OCI-LY7 (cell line): ENCODE data around the gene SETD4. TPM values are rescaled to one million over a fixed set of nuclear protein-coding genes. Genes with fewer than 3 reads are reported as not detected.
A peak's percentile ranks its signal among the peaks of the same experiment; 100 is the strongest.

Source experiments
- BruUV-seq: library from RNA; stranded (reverse); fragments of 400-500 nt; replicated peaks from 2 replicates; lab custom pipeline; 2021; lab: Mats Ljungman, UMichigan
- CTCF ChIA-PET: fragments of 300-600 bp; sonication (Branson Sonifier 250); formaldehyde crosslinking; loops from one replicate; lab custom pipeline; 2022; ENCODE audit warnings: antibody characterized with exemption; ENCODE audit not compliant: unreplicated experiment; lab: Charles Lee
- POLR2A ChIA-PET: fragments of 300-600 bp; sonication (Branson Sonifier 250); formaldehyde crosslinking; loops from one replicate; lab custom pipeline; 2022; ENCODE audit warnings: antibody characterized with exemption; lab: Charles Lee
- DNase-seq: peaks from one replicate; pipeline ENCODE4 v3.0.0-alpha.2; 2015; ENCODE audit warnings: low spot score
- H2AFZ ChIP-seq: fragments of 200-600 bp; sonication (generic), shearing (Covaris generic); 2 replicates; pipeline ENCODE4 v1.6.1; 2014; ENCODE audit warnings: mild to moderate bottlenecking, antibody characterized with exemption, low read length, moderate library complexity
- H3K27ac ChIP-seq: fragments of 200-600 bp; sonication (generic); 2 replicates; pipeline ENCODE4 v1.5.1; 2014; ENCODE audit warnings: mixed run types, low read depth, mild to moderate bottlenecking, moderate library complexity, low read length, inconsistent platforms; ENCODE audit not compliant: poor library complexity, severe bottlenecking
- H3K36me3 ChIP-seq: fragments of 200-600 bp; sonication (generic); 2 replicates; pipeline ENCODE4 v1.6.1; 2014; ENCODE audit warnings: mild to moderate bottlenecking, antibody characterized with exemption, low read length, moderate library complexity, mixed read lengths; ENCODE audit not compliant: insufficient read depth
- H3K4me1 ChIP-seq: fragments of 200-600 bp; sonication (generic); 2 replicates; pipeline ENCODE4 v1.5.1; 2014; ENCODE audit warnings: mild to moderate bottlenecking, low read length; ENCODE audit not compliant: insufficient read depth, poor library complexity, severe bottlenecking
- H3K4me2 ChIP-seq: fragments of 200-600 bp; sonication (generic); 2 replicates; pipeline ENCODE4 v1.6.1; 2014; ENCODE audit warnings: mild to moderate bottlenecking, low read length
- H3K4me3 ChIP-seq: fragments of 200-600 bp; sonication (generic); 2 replicates; pipeline ENCODE4 v1.5.1; 2014; ENCODE audit warnings: mild to moderate bottlenecking, low read depth, low read length; ENCODE audit not compliant: poor library complexity, severe bottlenecking
- H3K79me2 ChIP-seq: fragments of 200-600 bp; sonication (generic); 2 replicates; pipeline ENCODE4 v1.6.1; 2016; ENCODE audit warnings: low read depth, mild to moderate bottlenecking, low read length, moderate library complexity, mixed read lengths; ENCODE audit not compliant: insufficient read depth
- H3K9me2 ChIP-seq: fragments of 200-600 bp; sonication (generic); 2 replicates; pipeline ENCODE4 v1.6.1; 2016; ENCODE audit warnings: mild to moderate bottlenecking, low read length, mixed read lengths; ENCODE audit not compliant: insufficient read depth
- H3K9me3 ChIP-seq: fragments of 200-600 bp; sonication (generic); 2 replicates; pipeline ENCODE4 v1.6.1; 2014; ENCODE audit warnings: mild to moderate bottlenecking, mixed run types, low read length, mixed read lengths
- H4K20me1 ChIP-seq: fragments of 200-600 bp; sonication (generic); 2 replicates; pipeline ENCODE4 v1.6.1; 2014; ENCODE audit warnings: mild to moderate bottlenecking, antibody characterized with exemption, low read length, moderate library complexity, mixed read lengths; ENCODE audit not compliant: insufficient read depth
- EZH2phosphoT487 ChIP-seq: fragments of 200-600 bp; sonication (generic); IDR thresholded peaks from 2 replicates; pipeline ENCODE4 v1.6.1; 2018; ENCODE audit warnings: low read depth, borderline replicate concordance, mild to moderate bottlenecking, mixed run types, antibody characterized with exemption, low read length, moderate library complexity, mixed read lengths
- intact Hi-C: fragments of 100-400 bp; cut with micrococcal nuclease; formaldehyde crosslinking; loops from one replicate; pipeline ENCODE4 v1.10.0; 2022; ENCODE audit not compliant: unreplicated experiment
- total RNA-seq, 2 experiments: library from RNA; depleted of rRNA in 1 of 2; stranded (reverse); fragments of >200 nt in 1 of 2; shearing (Covaris generic) in 1 of 2; gene quantifications; 2 replicates each; pipeline ENCODE4 v1.2.3, GENCODE V29; 2014 to 2022
- TF ChIP-seq, protein P1 (sequence below): fragments of 200-600 bp; sonication (generic); conservative IDR thresholded peaks from 2 replicates; pipeline ENCODE4 v1.5.1; 2014; ENCODE audit warnings: mild to moderate bottlenecking, antibody characterized with exemption, low read length, moderate library complexity, mixed read lengths

SETD4 gene
- total RNA-seq, 2 experiments from 2014 or later: 19.1 to 28.1 TPM

DNA sequence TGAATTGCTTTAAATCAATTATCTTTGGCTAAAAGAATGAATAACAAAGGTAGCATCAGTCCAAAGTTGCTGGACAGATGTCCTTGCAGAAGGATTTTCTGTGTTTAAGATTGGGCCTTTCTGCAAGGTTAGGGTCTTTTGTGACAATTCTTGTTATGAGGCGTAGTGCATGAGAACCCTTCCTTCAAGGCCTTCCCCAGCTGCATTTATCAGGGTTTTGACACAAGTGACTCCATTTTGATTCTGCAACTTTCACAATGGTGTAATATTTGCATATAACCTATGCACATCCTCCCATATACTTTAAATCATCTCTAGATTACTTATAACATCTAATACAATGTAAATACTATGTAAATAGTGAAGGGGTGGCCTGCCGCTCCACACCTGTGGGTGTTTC, 1.1 kb upstream of the SETD4 start:
- intact Hi-C loops: no loop called here
- Histone ChIP-seq H4K20me1 (no peaks in the 10 kb centered on the region), H3K4me2 (no peak overlapping the region), H3K4me3 (no peak overlapping the region), H3K79me2 (peaks cover 9% of the 10 kb centered on the region), H3K4me1 (peaks cover 23% of the 10 kb centered on the region), H3K9me2 (no peaks in the 10 kb centered on the region), H3K27ac (no peak overlapping the region), H3K9me3 (no peaks in the 10 kb centered on the region; the same call in 1 of the 2 replicates), H3K36me3 (peaks cover 26% of the 10 kb centered on the region), H2AFZ (peak overlapping the region; percentile 90; the same call in 1 of the 2 replicates)
- POLR2A ChIA-PET: no interaction called here
- no TSS peak for BruUV-seq
- CTCF ChIA-PET: no interaction called here
- DNase-seq: no peak
- TF ChIP-seq, protein P1, sequence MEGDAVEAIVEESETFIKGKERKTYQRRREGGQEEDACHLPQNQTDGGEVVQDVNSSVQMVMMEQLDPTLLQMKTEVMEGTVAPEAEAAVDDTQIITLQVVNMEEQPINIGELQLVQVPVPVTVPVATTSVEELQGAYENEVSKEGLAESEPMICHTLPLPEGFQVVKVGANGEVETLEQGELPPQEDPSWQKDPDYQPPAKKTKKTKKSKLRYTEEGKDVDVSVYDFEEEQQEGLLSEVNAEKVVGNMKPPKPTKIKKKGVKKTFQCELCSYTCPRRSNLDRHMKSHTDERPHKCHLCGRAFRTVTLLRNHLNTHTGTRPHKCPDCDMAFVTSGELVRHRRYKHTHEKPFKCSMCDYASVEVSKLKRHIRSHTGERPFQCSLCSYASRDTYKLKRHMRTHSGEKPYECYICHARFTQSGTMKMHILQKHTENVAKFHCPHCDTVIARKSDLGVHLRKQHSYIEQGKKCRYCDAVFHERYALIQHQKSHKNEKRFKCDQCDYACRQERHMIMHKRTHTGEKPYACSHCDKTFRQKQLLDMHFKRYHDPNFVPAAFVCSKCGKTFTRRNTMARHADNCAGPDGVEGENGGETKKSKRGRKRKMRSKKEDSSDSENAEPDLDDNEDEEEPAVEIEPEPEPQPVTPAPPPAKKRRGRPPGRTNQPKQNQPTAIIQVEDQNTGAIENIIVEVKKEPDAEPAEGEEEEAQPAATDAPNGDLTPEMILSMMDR: no peak
- no peak for TF ChIP-seq EZH2phosphoT487

DNA sequence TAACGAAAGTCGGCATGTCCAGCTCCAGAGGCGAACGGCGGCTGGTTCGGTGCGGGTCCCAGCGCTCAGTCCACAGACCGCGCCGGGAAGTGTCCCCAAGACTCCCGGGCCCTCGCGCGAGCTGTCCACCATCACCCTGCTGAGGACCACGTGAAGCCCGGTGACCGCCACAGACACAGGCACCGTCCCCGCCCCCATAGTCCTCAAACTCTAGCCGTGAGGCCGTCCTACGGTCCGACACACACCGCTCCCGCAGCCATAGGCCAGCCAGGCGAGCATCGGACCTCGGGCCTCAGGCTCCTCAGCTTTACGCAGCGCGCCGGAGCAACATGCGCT, 535 bp downstream of the SETD4 start:
- BruUV-seq: TSS peak; percentile 54
- H2AFZ ChIP-seq: peak overlapping the region; percentile 90
- CTCF ChIA-PET: interaction anchor here (0.9 kb wide), 1 partner anchor 53 kb away, joined by 3 read pairs; no protein-coding TSS in a partner anchor
- no peak for TF ChIP-seq EZH2phosphoT487
- TF ChIP-seq, protein P1: no peak
- H3K9me3 ChIP-seq: no peaks in the 10 kb centered on the region
- peaks cover 42% of the 10 kb centered on the region for H3K36me3 ChIP-seq
- no peak for DNase-seq
- H3K79me2 ChIP-seq: peaks cover 9% of the 10 kb centered on the region
- peak overlapping the region; percentile 91 for H3K4me2 ChIP-seq
- peak overlapping the region; percentile 85 for H3K27ac ChIP-seq
- intact Hi-C loops: loop anchor here (1.0 kb wide), 1 partner anchor 262 kb away; no protein-coding TSS in a partner anchor
- peak overlapping the region; percentile 78 for H3K4me3 ChIP-seq
- no peaks in the 10 kb centered on the region for H3K9me2 ChIP-seq
- H3K4me1 ChIP-seq: peaks cover 19% of the 10 kb centered on the region
- POLR2A ChIA-PET: interaction anchor here (0.6 to 1.8 kb wide), 7 partner anchors 10 to 195 kb away, joined by 3 to 5 read pairs (median 4); no protein-coding TSS in a partner anchor
- no peaks in the 10 kb centered on the region for H4K20me1 ChIP-seq

DNA sequence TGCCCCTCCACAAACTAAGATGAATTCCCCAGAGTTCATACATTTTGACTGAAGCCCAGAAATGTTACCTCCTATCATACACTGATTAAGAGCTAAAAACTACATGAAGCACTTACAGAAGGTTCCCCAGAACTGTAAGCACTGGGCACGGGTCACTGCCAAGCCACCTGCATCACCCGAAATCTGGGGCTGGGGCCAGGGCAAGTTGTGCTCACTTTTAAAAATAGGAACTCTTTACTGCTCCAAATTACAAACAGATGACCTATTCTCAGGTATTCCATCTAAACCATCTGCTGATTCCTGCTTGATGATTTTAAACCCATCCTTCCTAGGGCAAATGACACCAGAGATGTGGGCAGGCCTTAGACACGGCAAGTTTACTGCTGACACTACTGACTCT, 4.8 kb downstream of the SETD4 start:
- ChIA-PET CTCF (no interaction called here), POLR2A (interaction anchor here (0.5 to 1.3 kb wide), 3 partner anchors 9 to 206 kb away, joined by 3 to 4 read pairs (median 4); no protein-coding TSS in a partner anchor)
- peaks cover 76% of the 10 kb centered on the region for H3K36me3 ChIP-seq
- peaks cover 9% of the 10 kb centered on the region for H3K79me2 ChIP-seq
- BruUV-seq: no TSS peak
- no peak overlapping the region for H3K4me3 ChIP-seq
- H3K27ac ChIP-seq: no peak overlapping the region
- H3K4me2 ChIP-seq: no peak overlapping the region
- H2AFZ ChIP-seq: no peak overlapping the region
- no peaks in the 10 kb centered on the region for H3K9me3 ChIP-seq
- no peak for TF ChIP-seq EZH2phosphoT487
- TF ChIP-seq, protein P1: no peak
- DNase-seq: no peak
- intact Hi-C loops: no loop called here
- no peaks in the 10 kb centered on the region for H3K9me2 ChIP-seq
- H4K20me1 ChIP-seq: no peaks in the 10 kb centered on the region
- peaks cover 13% of the 10 kb centered on the region for H3K4me1 ChIP-seq
